GM21381 (cell line): ENCODE results near the gene HSP90AA1.
A peak's percentile ranks its signal among the peaks of the same experiment; 100 is the strongest.
"Not testable (repeated sequence)": the region's sequence is repeated elsewhere in the genome, so short reads cannot be mapped to it uniquely, and the experiment has no call there.

Experiments used
- ATAC-seq: cut with Tn5 transposase; IDR thresholded peaks from one replicate; pipeline ENCODE4 v1.9.1; 2021; ENCODE audit warnings: mild to moderate bottlenecking, moderate library complexity; ENCODE audit not compliant: unreplicated experiment

The HSP90AA1 gene

DNA sequence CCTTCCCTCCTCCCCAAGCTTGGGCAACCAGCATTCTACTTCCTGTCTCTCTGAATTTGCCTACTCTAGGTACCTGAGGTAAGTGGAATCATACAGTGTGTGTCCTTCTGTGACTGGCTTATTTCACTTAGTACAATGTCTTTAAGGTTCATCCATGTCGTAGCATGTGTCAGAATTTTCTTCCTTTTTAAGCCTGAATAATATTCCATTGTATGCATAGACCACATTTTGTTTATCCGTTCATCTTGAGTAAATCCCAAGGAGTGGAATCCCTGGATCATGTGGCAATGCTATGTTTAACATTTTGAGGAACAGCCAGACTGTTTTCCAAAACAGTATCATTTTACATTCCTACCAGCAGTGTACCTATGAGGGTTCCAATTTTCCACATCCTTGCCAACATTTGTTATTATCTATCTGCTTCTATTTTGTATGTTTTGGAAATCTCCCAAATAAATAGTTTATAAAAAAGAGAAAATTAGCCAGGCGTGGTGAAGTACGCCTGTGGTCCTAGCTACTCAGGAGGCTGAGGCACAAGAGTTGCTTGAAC lies 12.4 kb downstream of the HSP90AA1 start:
- no peak for ATAC-seq

DNA sequence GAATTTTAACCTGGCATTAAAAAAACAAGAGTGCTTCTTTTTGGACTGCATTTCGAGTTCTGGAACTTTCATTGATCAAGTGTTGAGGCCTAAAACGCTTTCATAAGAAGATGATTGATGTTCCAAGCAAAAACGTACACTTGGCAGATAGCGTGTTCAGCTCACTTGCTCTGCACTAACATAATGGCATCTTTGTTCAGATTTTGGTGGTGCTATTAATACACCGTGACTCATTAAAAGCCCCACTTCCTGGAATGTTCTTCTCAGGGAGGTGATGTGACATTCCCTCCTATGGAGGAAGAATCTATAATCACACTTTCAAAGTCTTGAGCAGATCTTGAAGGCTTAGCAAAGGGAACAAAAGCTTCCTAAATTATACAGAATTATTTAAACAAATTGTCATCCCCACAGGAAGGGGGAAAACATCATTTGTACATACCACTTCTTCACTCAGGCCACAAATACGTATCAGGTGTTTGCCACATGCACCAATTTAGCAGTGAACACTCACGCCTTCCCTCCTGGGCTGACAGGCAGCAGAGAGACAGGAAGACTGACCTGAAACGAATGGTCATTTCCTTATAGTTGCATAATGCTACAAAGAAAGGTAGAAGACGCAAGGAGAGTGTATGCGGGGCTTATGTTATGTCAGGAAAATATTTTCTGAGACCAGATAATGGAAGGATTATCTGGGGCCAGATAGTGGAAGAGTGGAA lies 15.4 kb downstream of the HSP90AA1 start:
- ATAC-seq, result no peak

GRCh38 chr14:102066041-102066451 lies 20.8 kb downstream of the HSP90AA1 start:
- ATAC-seq, result no peak

GRCh38 chr14:102064590-102064989 lies 22.3 kb downstream of the HSP90AA1 start:
- not testable (repeated sequence) for ATAC-seq

- ATAC-seq, result no peak
These were observed 22.9 kb downstream of the HSP90AA1 start for GRCh38 chr14:102063808-102064429.

DNA sequence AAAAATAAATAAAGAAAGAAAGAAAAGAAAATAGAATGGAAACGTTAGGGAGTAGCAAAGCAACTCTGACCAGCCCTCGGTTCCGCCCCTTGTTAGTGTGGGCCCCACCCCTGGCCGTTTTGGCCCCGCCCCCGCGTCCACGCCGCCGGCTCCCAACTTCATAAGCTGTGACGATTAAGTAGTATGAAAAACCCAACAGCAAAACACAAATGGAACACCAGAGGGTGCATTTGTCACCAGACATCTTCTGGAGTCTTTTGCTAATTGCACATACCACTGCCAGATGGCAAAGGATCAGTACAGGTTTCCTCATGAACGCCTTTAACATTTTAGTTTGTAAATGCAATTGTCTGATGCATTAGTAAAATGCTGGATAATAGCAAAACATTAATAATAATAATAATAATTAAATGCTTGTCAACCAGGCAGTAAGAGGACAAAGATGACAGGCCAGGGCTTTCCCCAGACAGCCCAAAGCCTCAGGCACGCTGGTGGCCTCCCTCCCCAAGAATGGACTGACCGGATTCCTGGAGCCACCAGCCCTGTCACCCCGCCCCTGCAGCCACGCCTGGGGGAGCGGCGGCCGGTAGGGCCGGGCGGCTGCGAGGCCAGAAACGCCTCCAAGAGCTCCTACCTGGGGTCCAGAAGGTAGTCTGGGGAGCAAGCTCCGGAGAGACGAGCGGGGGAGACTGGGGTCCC lies 23.6 kb downstream of the HSP90AA1 start:
- peak; percentile 68 for ATAC-seq

DNA sequence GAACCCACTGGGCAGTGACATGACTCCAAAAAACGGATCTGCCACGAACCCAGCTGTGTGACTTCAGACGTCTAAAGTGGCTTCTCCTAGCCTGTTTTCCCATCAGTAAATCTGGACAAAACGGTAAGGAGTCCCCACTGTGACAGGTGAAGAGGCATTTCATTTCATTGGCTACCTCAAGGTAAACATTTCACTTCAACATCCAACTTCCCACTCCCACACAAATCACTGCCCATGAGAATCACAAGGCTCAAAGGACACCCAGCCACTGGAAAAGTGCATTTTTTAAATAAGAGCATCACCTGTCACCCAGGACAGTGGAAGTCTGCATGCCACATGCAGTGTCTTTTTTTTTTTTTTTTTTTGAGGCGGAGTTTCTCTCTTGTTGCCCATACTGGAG lies 27.9 kb downstream of the HSP90AA1 start:
- ATAC-seq, result no peak

GRCh38 chr14:102058146-102058545 lies 28.7 kb downstream of the HSP90AA1 start:
- ATAC-seq, result no peak

DNA sequence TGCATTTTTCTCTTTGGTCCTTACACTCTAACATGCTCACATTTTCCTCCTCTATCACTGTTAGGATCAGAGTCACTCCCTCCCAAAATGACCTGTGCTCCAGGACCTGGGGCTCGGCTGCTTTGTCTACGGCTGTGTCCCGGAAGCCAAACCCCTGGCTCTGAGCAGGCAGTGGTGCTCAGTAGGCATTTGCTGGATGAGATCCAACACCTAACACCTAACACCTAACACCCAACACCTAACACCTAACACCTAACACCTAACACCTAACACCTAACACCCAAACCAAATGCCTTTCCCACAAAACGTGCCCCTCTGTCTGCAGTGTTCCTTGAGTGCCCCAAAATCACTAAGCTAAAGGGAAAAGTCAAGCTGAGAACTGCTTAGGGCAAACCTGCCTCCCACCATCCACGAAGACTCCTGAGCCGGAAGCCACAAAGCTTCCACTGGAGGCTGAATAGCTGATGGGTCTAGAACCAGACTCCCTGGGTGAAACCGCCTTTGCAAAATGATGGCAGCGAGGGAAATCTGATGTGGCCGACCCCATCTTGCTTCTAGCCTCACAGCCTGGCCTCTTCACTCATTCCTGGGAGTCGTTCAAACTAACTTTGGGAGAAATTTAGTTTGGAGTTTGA lies 29.2 kb downstream of the HSP90AA1 start:
- no peak for ATAC-seq

DNA sequence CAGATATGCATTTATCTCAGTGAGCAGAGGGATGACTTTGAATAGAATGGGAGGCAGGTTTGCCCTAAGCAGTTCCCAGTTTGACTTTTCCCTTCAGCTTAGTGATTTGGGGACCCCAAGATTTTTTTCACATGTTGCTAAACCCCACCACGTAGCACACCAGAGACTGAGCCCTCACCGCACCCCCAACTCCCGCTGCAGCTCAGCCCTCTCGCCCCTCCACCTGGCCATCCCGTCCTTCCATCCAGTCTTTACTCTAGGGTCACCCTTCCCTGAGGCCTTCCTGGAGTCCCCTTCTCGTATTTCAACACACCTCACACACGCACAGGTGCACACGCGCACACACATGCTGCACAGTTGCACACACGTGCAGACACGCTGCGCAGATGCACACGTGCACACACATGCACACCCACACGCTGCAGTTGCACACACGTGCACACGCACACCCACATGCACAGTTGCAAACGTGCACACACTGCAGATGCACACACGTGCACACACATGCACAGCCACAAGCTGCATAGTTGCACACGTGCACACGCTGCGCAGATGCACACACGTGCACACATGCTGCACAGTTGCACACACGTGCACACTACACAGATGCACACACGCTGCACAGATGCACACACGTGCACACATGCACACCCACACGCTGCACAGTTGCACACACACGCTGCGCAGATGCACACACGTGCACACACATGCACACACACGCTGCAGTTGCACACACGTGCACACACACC lies 30.0 kb downstream of the HSP90AA1 start:
- ATAC-seq, result no peak

DNA sequence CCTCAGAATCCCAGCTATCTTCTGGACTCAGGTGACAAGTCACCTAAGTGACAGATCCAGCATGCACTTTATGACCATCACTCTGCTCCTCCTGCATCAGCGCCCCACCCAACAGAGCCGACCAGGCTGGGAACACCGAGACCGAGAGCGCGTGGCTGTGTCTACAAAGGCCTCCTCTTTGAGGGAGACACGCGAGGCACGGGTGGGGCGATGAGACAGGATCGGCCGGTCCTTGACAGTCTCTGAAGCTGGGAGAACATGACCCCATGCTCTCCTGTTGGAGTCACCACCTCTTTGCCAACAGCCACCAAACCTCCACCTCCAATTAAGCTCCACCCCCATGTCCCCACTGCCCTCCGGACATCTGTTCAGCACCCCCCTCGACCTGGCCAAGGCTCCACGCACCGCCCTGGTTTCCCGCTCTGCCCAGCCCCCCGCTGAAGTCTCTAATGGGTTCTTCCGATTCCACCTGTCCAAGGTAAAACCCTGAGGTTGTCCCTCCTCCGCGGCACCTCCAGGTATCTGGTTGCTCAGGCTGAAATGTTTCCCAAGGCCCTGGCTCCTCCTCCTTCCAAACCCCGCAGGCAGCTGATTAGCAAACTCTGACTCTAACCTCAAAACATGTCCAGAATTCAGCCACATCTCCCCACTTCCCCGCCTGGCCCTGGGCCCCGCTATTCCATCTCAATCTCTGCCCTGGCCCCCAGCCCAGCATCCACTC lies 31.5 kb downstream of the HSP90AA1 start:
- ATAC-seq, result no peak

DNA sequence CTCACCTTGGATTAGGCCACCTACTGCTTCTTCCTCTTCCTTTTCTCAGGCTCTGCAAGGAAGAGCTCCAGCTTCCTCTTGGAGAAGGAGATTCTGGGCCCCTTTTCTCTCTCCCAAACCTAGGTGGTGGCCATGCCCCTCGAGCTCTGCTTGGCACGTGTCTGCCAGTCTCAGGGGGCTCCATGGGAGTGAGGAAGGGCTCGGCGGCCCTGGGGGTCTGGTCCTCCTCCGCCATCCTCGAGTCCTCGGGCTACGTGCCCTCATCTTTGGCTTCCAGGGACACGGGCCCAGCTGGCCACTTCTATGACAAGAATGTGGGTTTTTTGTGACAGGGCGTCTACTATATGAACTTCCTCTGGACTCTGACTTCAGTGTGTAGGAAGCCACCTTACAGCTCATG lies 34.3 kb downstream of the HSP90AA1 start:
- ATAC-seq, result no peak

DNA sequence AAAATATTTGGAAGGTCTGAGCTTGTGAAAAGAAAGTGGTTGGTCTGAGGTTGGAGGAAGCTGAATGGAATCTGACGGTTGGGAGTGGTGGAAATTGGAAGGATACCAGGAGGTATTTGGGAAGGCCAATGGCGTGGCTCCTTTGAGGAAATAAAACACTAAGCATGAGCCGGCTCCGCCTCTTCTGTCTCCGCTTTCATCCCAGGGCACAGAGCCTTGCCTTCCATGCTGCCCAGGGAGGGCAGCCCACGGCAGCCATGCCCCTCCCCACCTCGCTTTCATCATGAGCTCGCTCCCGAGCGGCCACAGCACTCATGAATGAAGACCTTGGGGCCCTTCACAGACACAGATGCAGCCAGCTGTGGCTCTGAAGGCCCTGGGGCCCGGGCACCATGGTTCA lies 36.2 kb downstream of the HSP90AA1 start:
- ATAC-seq, result no peak

- no peak for ATAC-seq
These were observed 36.8 kb downstream of the HSP90AA1 start for GRCh38 chr14:102050026-102050405.

- no peak for ATAC-seq
These were observed 37.4 kb downstream of the HSP90AA1 start for GRCh38 chr14:102049258-102050025.

GRCh38 chr14:102047808-102048540 lies 38.9 kb downstream of the HSP90AA1 start:
- no peak for ATAC-seq

- ATAC-seq, result no peak
These were observed 40.2 kb downstream of the HSP90AA1 start for GRCh38 chr14:102046337-102047278.
